HG02623 (cell line): Measurements from ENCODE around the gene GSAP.
A peak's percentile ranks its signal among the peaks of the same experiment; 100 is the strongest.
"Not testable (repeated sequence)": the region's sequence is repeated elsewhere in the genome, so short reads cannot be mapped to it uniquely, and the experiment has no call there.

ENCODE experiments used
- ATAC-seq: cut with Tn5 transposase; IDR thresholded peaks from one replicate; pipeline ENCODE4 v1.9.1; 2021; ENCODE audit warnings: moderate library complexity; ENCODE audit not compliant: unreplicated experiment

The GSAP gene

GRCh38 chr7:77306231-77307067, 109.7 kb downstream of the GSAP start:
- no peak for ATAC-seq

GRCh38 chr7:77295549-77295948, 120.6 kb downstream of the GSAP start:
- no peak for ATAC-seq

GRCh38 chr7:77293046-77293445, 123.1 kb downstream of the GSAP start:
- no peak for ATAC-seq

GRCh38 chr7:77290425-77290824, 125.7 kb downstream of the GSAP start:
- ATAC-seq: no peak

GRCh38 chr7:77289387-77289786, 126.8 kb downstream of the GSAP start:
- ATAC-seq: no peak

- ATAC-seq: no peak
These were observed 127.4 kb downstream of the GSAP start for GRCh38 chr7:77288676-77289320.

GRCh38 chr7:77284616-77285015, 131.5 kb downstream of the GSAP start:
- ATAC-seq: no peak

GRCh38 chr7:77284005-77284404, 132.1 kb downstream of the GSAP start:
- no peak for ATAC-seq

- ATAC-seq: no peak
These were observed 133.3 kb downstream of the GSAP start for GRCh38 chr7:77282897-77283296.

GRCh38 chr7:77281780-77282478, 134.2 kb downstream of the GSAP start:
- ATAC-seq: no peak

GRCh38 chr7:77276120-77276519, 140.0 kb downstream of the GSAP start:
- ATAC-seq: no peak

GRCh38 chr7:77275663-77276062, 140.5 kb downstream of the GSAP start:
- ATAC-seq: not testable (repeated sequence)

GRCh38 chr7:77271766-77272165, 144.4 kb downstream of the GSAP start:
- ATAC-seq: no peak

- ATAC-seq: no peak
These were observed 146.1 kb downstream of the GSAP start for GRCh38 chr7:77270094-77270480.

GRCh38 chr7:77269360-77270093, 146.6 kb downstream of the GSAP start:
- ATAC-seq: peak; percentile 64

GRCh38 chr7:77266291-77266794, 149.8 kb downstream of the GSAP start:
- peak; percentile 86 for ATAC-seq

- ATAC-seq: no peak
These were observed 150.5 kb downstream of the GSAP start for GRCh38 chr7:77265666-77266065.

GRCh38 chr7:77262316-77262715, 153.8 kb downstream of the GSAP start:
- no peak for ATAC-seq
